Measurements from ENCODE around the gene GPHN.

Gene GPHN

DNA sequence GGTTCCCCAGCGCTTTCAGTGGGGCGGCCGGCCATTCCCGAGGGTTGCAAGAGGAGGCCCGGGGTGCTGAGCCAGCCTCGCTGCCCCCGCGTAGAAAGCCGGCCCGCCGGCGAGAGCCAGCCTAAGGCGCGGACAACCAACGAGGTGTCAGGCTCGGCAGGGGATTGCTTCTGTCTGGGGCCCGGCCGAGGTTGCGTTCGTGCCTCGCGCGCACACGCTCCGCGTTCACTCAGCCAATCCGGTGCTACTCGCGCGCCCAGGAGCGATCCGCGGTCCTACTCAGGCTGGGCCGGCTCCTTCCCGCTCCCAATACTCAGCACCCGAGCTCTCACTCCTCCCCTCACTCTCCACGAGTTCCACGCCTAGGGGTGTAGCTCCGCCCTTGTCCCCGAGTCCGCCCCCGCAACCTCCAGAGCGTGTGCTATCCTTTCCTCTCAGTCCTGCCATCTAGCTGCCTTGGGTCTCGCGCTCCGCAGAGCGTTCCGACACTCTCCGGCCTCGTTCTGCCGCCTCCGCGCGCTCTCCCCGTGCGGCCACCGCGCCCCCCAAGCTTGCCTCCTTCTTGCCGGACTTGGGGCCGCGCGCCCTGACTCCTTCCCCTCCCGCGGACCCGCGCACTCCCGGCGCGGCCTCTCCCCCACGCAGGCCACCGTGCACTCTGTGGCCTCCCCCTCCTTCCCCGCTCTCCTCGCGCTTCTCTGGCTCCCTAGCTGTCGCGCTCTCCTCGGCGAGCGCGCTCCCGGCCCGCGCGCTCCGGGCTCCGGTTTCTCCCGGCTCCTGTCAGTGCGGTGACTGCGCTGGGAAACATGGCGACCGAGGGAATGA, at the start of gene GPHN:
TSS of gene GPHN (plus strand) at position 426 of the 825 bp plus-strand sequence.
- peak; percentile 98 for DNase-seq (ENCODE audit: low read depth)
- peak within 1 kb of the TSS; percentile 86 for H3K4me3 ChIP-seq (ENCODE audit: low read depth, low read length)
- TF ChIP-seq POLR2A (IDR thresholded peaks at IDR 0.05; ENCODE audit: extremely low read depth, insufficient read length) (peak; percentile 60), MYC (IDR thresholded peaks at IDR 0.05; ENCODE audit: low read depth, low read length) (peak; percentile 70; the same call in 1 of the 2 replicates)
- TF ChIP-seq, protein P1, sequence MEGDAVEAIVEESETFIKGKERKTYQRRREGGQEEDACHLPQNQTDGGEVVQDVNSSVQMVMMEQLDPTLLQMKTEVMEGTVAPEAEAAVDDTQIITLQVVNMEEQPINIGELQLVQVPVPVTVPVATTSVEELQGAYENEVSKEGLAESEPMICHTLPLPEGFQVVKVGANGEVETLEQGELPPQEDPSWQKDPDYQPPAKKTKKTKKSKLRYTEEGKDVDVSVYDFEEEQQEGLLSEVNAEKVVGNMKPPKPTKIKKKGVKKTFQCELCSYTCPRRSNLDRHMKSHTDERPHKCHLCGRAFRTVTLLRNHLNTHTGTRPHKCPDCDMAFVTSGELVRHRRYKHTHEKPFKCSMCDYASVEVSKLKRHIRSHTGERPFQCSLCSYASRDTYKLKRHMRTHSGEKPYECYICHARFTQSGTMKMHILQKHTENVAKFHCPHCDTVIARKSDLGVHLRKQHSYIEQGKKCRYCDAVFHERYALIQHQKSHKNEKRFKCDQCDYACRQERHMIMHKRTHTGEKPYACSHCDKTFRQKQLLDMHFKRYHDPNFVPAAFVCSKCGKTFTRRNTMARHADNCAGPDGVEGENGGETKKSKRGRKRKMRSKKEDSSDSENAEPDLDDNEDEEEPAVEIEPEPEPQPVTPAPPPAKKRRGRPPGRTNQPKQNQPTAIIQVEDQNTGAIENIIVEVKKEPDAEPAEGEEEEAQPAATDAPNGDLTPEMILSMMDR (IDR thresholded peaks at IDR 0.05; ENCODE audit: low read depth, low read length), result no peak
- TF ChIP-seq, protein P2, sequence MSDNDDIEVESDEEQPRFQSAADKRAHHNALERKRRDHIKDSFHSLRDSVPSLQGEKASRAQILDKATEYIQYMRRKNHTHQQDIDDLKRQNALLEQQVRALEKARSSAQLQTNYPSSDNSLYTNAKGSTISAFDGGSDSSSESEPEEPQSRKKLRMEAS (IDR thresholded peaks at IDR 0.05; ENCODE audit: low read depth, low read length), result peak; percentile 34

DNA sequence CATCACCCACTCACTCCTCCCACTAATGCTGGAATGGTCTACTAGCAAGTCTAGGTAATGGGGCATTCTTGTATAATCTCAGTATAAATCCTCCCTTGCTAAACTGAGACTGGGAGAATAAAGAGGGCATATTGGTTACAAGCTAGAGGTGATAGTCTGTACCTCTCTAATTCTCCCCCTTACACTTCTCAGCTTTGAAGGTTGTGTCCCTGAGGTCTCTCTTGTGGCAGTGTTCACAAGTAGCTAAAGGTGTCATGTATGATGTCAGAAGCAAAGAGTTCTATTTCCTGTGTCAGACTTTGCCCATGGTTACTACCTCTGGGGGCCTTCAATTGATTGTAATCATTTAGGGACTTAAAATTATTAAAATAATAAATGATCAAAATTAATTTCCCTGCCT, 48.3 kb upstream of the GPHN start:
- TF ChIP-seq POLR2A (IDR thresholded peaks at IDR 0.05; ENCODE audit: extremely low read depth, insufficient read length), result no peak
- TF ChIP-seq MYC (IDR thresholded peaks at IDR 0.05; ENCODE audit: low read depth, low read length), result no peak
- TF ChIP-seq, protein P1 (IDR thresholded peaks at IDR 0.05; ENCODE audit: low read depth, low read length), result no peak
- H3K4me3 ChIP-seq (ENCODE audit: low read depth, low read length), result no peak overlapping the region
- DNase-seq (ENCODE audit: low read depth), result no peak

DNA sequence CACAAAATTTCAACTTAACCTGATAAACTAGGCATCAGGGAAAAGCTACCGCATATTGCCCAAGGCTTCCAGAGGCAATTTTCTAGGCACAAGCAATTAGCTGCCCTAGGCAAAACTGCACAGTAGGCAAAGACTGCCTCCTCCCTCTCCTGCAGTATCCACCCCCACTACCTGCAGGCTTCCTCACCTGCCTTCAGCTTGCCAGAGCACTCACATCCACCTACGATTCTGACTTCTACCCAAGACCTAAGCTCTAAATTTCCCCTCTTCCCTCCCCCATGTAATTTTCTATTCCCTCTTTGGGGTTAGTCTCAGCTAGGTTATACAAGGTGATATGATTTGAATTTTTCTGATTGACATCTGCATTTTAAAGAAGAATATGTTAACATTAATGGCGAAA, 43.7 kb upstream of the GPHN start:
- no peak for DNase-seq (ENCODE audit: low read depth)
- H3K4me3 ChIP-seq (ENCODE audit: low read depth, low read length), result no peak overlapping the region
- TF ChIP-seq, protein P2 (IDR thresholded peaks at IDR 0.05; ENCODE audit: low read depth, low read length), result no peak
- TF ChIP-seq, protein P1 (IDR thresholded peaks at IDR 0.05; ENCODE audit: low read depth, low read length), result no peak
- no peak for TF ChIP-seq POLR2A (IDR thresholded peaks at IDR 0.05; ENCODE audit: extremely low read depth, insufficient read length)
- TF ChIP-seq MYC (IDR thresholded peaks at IDR 0.05; ENCODE audit: low read depth, low read length), result no peak

DNA sequence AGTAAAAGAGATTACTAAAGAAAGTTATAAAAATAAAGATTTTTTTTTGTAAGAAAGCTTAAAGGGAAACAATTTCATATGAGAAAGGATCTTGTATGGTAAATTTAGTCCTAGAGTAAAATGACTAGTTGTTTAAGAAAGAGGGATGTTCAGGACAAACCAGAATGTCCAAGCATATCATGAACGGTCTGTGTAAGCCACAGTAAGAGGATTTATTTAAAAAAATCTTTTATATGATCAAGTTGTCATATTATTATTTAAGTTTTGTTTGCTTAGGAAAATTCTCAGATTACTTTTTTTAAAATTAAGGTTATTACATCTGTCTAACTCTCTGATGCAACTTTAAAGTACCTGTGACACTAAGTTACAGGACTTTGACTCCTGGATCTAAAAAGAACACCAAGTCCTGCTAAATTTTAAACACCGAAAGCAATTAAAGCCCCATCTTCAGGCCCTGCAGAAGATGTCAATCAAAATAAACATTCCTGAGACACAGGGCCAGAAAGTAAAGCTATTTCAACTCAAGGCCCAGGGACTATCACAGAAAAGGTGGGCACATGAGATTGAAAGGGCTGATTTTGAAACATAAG, 39.1 kb upstream of the GPHN start:
- TF ChIP-seq MYC (IDR thresholded peaks at IDR 0.05; ENCODE audit: low read depth, low read length) (no peak), POLR2A (IDR thresholded peaks at IDR 0.05; ENCODE audit: extremely low read depth, insufficient read length) (no peak)
- TF ChIP-seq, protein P2 (IDR thresholded peaks at IDR 0.05; ENCODE audit: low read depth, low read length), result no peak
- TF ChIP-seq, protein P1 (IDR thresholded peaks at IDR 0.05; ENCODE audit: low read depth, low read length), result no peak
- no peak overlapping the region for H3K4me3 ChIP-seq (ENCODE audit: low read depth, low read length)
- DNase-seq (ENCODE audit: low read depth), result peak; percentile 3

DNA sequence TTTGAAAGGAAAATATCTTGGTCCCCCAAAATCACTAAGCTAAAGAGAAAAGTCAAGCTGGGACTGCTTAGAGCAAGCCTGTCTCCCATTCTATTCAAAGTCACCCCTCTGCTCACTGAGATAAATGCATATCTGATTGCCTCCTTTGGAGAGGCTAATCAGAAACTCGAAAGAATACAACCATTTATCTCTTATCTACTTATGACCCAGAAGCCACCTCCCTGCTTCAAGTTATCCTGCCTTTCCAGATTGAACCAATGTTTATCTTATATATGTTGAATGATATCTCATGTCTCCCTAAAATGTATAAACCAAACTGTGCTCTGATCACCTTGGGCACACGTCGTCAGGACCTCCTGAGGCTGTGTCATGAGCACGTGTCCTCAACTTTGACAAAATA, 36.4 kb upstream of the GPHN start:
- no peak for DNase-seq (ENCODE audit: low read depth)

More for the DNA sequence above, 36.4 kb upstream of the GPHN start:
- H3K4me3 ChIP-seq (ENCODE audit: low read depth, low read length), result no peak overlapping the region
- TF ChIP-seq POLR2A (IDR thresholded peaks at IDR 0.05; ENCODE audit: extremely low read depth, insufficient read length), result no peak
- TF ChIP-seq, protein P2 (IDR thresholded peaks at IDR 0.05; ENCODE audit: low read depth, low read length), result no peak
- TF ChIP-seq, protein P1 (IDR thresholded peaks at IDR 0.05; ENCODE audit: low read depth, low read length), result no peak
- TF ChIP-seq MYC (IDR thresholded peaks at IDR 0.05; ENCODE audit: low read depth, low read length), result no peak
